ENCODE results near the gene PNMA6E.

Gene PNMA6E

GRCh38 chrX:153442463-153442862 lies 41.3 kb upstream of the PNMA6E start:
- TF ChIP-seq, protein P1, sequence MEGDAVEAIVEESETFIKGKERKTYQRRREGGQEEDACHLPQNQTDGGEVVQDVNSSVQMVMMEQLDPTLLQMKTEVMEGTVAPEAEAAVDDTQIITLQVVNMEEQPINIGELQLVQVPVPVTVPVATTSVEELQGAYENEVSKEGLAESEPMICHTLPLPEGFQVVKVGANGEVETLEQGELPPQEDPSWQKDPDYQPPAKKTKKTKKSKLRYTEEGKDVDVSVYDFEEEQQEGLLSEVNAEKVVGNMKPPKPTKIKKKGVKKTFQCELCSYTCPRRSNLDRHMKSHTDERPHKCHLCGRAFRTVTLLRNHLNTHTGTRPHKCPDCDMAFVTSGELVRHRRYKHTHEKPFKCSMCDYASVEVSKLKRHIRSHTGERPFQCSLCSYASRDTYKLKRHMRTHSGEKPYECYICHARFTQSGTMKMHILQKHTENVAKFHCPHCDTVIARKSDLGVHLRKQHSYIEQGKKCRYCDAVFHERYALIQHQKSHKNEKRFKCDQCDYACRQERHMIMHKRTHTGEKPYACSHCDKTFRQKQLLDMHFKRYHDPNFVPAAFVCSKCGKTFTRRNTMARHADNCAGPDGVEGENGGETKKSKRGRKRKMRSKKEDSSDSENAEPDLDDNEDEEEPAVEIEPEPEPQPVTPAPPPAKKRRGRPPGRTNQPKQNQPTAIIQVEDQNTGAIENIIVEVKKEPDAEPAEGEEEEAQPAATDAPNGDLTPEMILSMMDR (IDR thresholded peaks at IDR 0.05), result no peak

DNA sequence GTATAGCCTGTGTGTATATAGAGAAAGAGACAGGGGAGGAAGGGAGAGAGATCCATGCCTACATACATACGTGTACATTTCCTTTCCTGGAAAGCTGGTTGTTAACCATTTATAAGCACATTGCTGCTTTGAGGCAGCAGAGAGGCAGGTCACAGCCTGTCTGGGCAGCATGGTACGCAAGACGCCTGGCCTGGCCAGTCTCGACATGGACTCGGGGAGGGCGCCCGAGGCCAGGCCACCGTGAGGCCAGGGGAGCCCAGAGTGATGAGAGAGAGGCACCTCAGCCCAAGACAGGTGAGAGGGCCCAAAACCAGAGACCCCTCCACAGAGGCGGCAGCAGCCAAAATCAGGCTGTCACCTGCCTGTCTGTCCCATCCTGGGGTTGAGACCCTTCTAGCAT lies 40.8 kb upstream of the PNMA6E start:
- TF ChIP-seq, protein P1 (IDR thresholded peaks at IDR 0.05), result no peak

- TF ChIP-seq, protein P1 (IDR thresholded peaks at IDR 0.05), result no peak
Observed at GRCh38 chrX:153441296-153441695, 40.1 kb upstream of the PNMA6E start.

GRCh38 chrX:153440556-153441135 lies 39.5 kb upstream of the PNMA6E start:
- TF ChIP-seq, protein P1 (IDR thresholded peaks at IDR 0.05), result no peak

DNA sequence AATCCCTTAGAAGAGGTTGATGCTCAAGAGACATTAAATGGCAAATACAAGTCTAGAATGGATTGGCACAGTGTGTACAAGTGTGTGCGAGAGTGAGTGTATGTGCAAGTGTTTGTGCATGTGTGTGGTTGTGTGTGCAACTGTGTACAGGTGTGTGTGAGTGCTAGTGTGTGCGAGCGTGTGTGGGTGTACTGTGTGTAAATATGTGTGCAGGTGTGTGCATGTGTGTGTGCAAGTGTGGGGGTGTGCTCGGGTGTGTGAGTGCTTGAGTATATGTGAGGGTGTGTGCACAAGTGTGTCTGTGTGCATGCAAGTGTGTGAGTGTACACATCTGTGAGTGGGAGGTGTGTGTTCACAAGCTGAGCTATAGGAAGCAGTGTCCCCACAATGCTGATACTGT lies 38.8 kb upstream of the PNMA6E start:
- TF ChIP-seq, protein P1 (IDR thresholded peaks at IDR 0.05), result no peak

- TF ChIP-seq, protein P1 (IDR thresholded peaks at IDR 0.05), result no peak; the same call in 1 of the 2 replicates
Observed at GRCh38 chrX:153438532-153438931, 37.4 kb upstream of the PNMA6E start.

GRCh38 chrX:153435845-153436244 lies 34.7 kb upstream of the PNMA6E start:
- TF ChIP-seq, protein P1 (IDR thresholded peaks at IDR 0.05), result no peak

- TF ChIP-seq, protein P1 (IDR thresholded peaks at IDR 0.05), result no peak
Observed at GRCh38 chrX:153434801-153435200, 33.7 kb upstream of the PNMA6E start.

All from LNCAP (cell line).